Prostate gland (tissue), 2 donors: ENCODE data around the gene ATP6V0A4.

Experiments used
- CTCF ChIP-seq, 4 experiments: fragments of 200-600 bp in 2 of 4; fragments of 450-650 bp in 2 of 4; sonication (generic) in 2 of 4; IDR thresholded peaks; 1 replicate in 3 of 4; 2 replicates in 1 of 4; pipeline ENCODE4 v1.5.1; 2016 to 2019; ENCODE audit warnings: antibody characterized with exemption in 4 of 4, mild to moderate bottlenecking in 2 of 4, moderate library complexity in 2 of 4
- POLR2A ChIP-seq: fragments of 450-650 bp; IDR thresholded peaks from one replicate; pipeline ENCODE4 v1.6.1; 2016; ENCODE audit warnings: antibody characterized with exemption, mild to moderate bottlenecking

DNA sequence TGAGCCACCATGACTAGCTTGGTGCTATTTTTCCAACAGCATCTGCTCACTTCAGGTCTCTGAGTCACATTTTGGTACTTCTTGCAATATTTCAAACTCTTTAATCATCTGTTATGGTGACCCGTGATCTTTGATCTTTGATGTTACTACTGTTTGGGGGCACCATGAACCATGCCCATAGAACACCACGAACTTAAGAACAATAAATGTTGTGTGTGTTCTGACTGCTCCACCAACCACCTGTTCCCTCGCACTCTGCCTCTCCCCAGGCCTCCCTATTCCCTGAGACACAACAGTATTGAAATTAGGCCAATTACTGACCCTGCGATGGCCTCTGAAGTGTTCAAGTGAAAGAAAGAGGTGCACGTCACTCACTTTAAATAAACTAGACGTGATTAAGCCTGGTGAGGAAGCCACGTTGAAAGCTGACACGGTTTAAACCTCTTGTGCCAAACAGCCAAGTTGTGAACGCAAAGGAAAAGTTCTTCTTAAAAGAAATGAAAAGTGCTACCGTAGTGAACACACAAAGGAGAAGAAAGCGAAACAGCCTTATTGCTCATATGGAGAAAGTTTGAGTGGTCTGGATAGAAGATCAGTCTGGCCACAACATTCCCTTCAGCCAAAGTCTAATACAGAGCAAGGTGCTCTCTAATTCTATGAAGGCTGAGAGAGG lies 27.2 kb upstream of the ATP6V0A4 start:
- TF ChIP-seq POLR2A = no peak
- TF ChIP-seq CTCF (IDR thresholded peaks at IDR 0.05) = no peak
